Karpas-422 (cell line): Measurements from ENCODE around the gene FLT3. TPM values are rescaled to one million over a fixed set of nuclear protein-coding genes. Genes with fewer than 3 reads are reported as not detected.

ENCODE experiments used
- DNase-seq: peaks from one replicate; pipeline ENCODE4 v3.0.0-alpha.2; 2015
- H2AFZ ChIP-seq: fragments of 200-600 bp; sonication (generic); 2 replicates; pipeline ENCODE4 v1.6.1; 2014; ENCODE audit warnings: antibody characterized with exemption, low read length, mixed read lengths
- H3K27ac ChIP-seq: fragments of 200-600 bp; sonication (generic); 2 replicates; pipeline ENCODE4 v1.5.1; 2014; ENCODE audit warnings: mild to moderate bottlenecking, low read length, moderate library complexity
- H3K27me3 ChIP-seq: fragments of 200-600 bp; sonication (generic); 2 replicates; pipeline ENCODE4 v1.6.1; 2014; ENCODE audit warnings: low read length, mixed read lengths
- H3K36me3 ChIP-seq: fragments of 200-600 bp; sonication (generic); 2 replicates; pipeline ENCODE4 v1.6.1; 2014; ENCODE audit warnings: low read length, mixed read lengths; ENCODE audit not compliant: insufficient read depth
- H3K4me1 ChIP-seq: fragments of 200-600 bp; sonication (generic); 2 replicates; pipeline ENCODE4 v1.6.1; 2014; ENCODE audit warnings: mild to moderate bottlenecking, low read length, mixed read lengths
- H3K4me2 ChIP-seq: fragments of 200-600 bp; sonication (generic); 2 replicates; pipeline ENCODE4 v1.6.1; 2014; ENCODE audit warnings: low read length, low read depth, mild to moderate bottlenecking; ENCODE audit not compliant: poor library complexity, severe bottlenecking
- H3K4me3 ChIP-seq: fragments of 200-600 bp; sonication (generic); 2 replicates; pipeline ENCODE4 v1.5.1; 2014; ENCODE audit warnings: mild to moderate bottlenecking, antibody characterized with exemption, low read length, mixed read lengths
- H3K79me2 ChIP-seq: fragments of 200-600 bp; sonication (generic); 2 replicates; pipeline ENCODE4 v1.6.1; 2014; ENCODE audit warnings: mild to moderate bottlenecking, low read length, mixed read lengths
- H3K9ac ChIP-seq: fragments of 200-600 bp; sonication (generic); 2 replicates; pipeline ENCODE4 v1.6.0; 2014; ENCODE audit warnings: low read length
- H3K9me2 ChIP-seq: fragments of 200-600 bp; sonication (generic), shearing (Covaris generic); replicated peaks from 2 replicates; pipeline ENCODE4 v1.6.0; 2014; ENCODE audit warnings: mild to moderate bottlenecking, low read length, moderate library complexity; ENCODE audit not compliant: insufficient read depth
- H3K9me3 ChIP-seq: fragments of 300-700, 200-600 bp; sonication (generic); 2 replicates; pipeline ENCODE4 v1.6.1; 2014; ENCODE audit warnings: low read length, mixed read lengths
- H4K20me1 ChIP-seq: fragments of 200-600 bp; sonication (generic); 2 replicates; pipeline ENCODE4 v1.6.1; 2014; ENCODE audit warnings: mild to moderate bottlenecking, antibody characterized with exemption, low read length, low read depth; ENCODE audit not compliant: insufficient read depth
- small RNA-seq: library from RNA; depleted of rRNA; stranded (forward); fragments of <200 nt; gene quantifications from one replicate; pipeline ENCODE3, GENCODE V24; 2014
- total RNA-seq: library from RNA; depleted of rRNA; stranded (reverse); fragments of >200 nt; shearing (Covaris generic); gene quantifications from 2 replicates; pipeline ENCODE4 v1.2.3, GENCODE V29; 2014; ENCODE audit warnings: low replicate concordance; rRNA removed

The FLT3 gene
- total RNA-seq, 1 experiment from 2014 or later, result not detected

DNA sequence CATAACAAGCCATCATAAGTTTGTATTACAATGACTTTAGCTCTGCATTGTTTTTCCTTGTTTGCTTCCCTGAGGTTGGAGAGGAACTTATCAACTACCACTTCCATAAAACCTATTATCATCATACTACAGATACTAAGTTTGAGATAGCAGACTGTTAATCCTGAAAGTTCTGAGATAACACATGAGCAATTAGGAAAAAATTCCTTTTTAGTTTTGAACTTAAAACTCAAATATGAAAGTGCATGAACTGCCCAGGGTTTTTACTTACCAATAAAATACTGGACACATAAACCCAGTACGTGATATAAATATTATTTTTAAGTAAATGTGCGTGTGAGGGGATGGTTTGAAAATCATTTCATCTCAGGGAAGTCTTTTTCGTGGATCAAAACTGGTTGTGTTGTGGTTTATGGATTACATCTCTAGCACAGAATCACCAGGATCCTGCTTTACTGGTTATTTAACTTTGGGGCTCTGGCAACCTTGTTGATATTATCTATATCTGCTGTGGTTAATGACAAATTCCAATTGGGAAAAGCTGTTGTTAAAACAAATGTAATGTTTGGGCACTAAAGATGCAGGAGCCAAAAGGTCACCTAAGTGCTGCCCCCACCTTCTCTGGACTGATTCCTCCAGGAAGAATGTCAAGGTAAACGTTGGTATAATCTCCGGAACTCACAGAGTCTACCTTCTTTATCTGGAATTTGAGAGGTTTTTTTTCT is 143.6 kb downstream of the FLT3 start:
- Histone ChIP-seq H3K9me2 (no peaks in the 10 kb centered on the region), H3K4me3 (no peak overlapping the region), H3K27me3 (no peaks in the 10 kb centered on the region), H3K4me2 (no peak overlapping the region), H2AFZ (no peak overlapping the region), H3K4me1 (peaks cover 8% of the 10 kb centered on the region), H3K79me2 (no peaks in the 10 kb centered on the region), H3K36me3 (no peaks in the 10 kb centered on the region), H3K9ac (no peak overlapping the region), H4K20me1 (no peaks in the 10 kb centered on the region), H3K9me3 (no peaks in the 10 kb centered on the region), H3K27ac (no peak overlapping the region)
- DNase-seq, result no peak

GRCh38 chr13:27955014-27955591 is 145.3 kb downstream of the FLT3 start:
- Histone ChIP-seq H3K9me2 (no peaks in the 10 kb centered on the region), H3K9me3 (no peaks in the 10 kb centered on the region), H3K36me3 (no peaks in the 10 kb centered on the region), H3K9ac (no peak overlapping the region), H3K27me3 (no peaks in the 10 kb centered on the region), H3K4me2 (no peak overlapping the region), H4K20me1 (no peaks in the 10 kb centered on the region), H3K27ac (no peak overlapping the region), H3K4me3 (no peak overlapping the region), H3K79me2 (no peaks in the 10 kb centered on the region), H3K4me1 (peaks cover 8% of the 10 kb centered on the region), H2AFZ (no peak overlapping the region)
- no peak for DNase-seq

GRCh38 chr13:27954406-27954851 is 145.9 kb downstream of the FLT3 start:
- Histone ChIP-seq H2AFZ (no peak overlapping the region), H3K4me1 (peaks cover 8% of the 10 kb centered on the region), H3K27ac (no peak overlapping the region), H3K9me3 (no peaks in the 10 kb centered on the region), H3K4me2 (no peak overlapping the region), H3K9ac (no peak overlapping the region), H3K9me2 (no peaks in the 10 kb centered on the region), H3K36me3 (no peaks in the 10 kb centered on the region), H3K79me2 (no peaks in the 10 kb centered on the region), H3K27me3 (no peaks in the 10 kb centered on the region), H4K20me1 (no peaks in the 10 kb centered on the region), H3K4me3 (no peak overlapping the region)
- no peak for DNase-seq

GRCh38 chr13:27953676-27954405 is 146.5 kb downstream of the FLT3 start:
- peak; percentile 90 for DNase-seq
- H3K79me2 ChIP-seq, result no peaks in the 10 kb centered on the region
- H3K36me3 ChIP-seq, result no peaks in the 10 kb centered on the region
- H3K9me2 ChIP-seq, result no peaks in the 10 kb centered on the region
- no peaks in the 10 kb centered on the region for H4K20me1 ChIP-seq
- peak overlapping the region; percentile 72 for H3K4me2 ChIP-seq
- no peak overlapping the region for H3K27ac ChIP-seq
- H3K27me3 ChIP-seq, result no peaks in the 10 kb centered on the region
- peak overlapping the region; percentile 53; the same call in 1 of the 2 replicates for H3K9ac ChIP-seq
- peaks cover 8% of the 10 kb centered on the region for H3K4me1 ChIP-seq
- peak overlapping the region; percentile 56 for H3K4me3 ChIP-seq
- H3K9me3 ChIP-seq, result no peaks in the 10 kb centered on the region
- H2AFZ ChIP-seq, result peak overlapping the region; percentile 67

Small RNA genes within 50 kb of the gene (small RNA-seq; reads per million reads assigned to genes)
- gene RN7SL272P, result not detected

Other genes with a start within 250 kb of the FLT3 start
- gene PDX1, start 180.6 kb downstream of the FLT3 start, total RNA-seq, result not detected in 2 replicates
- not detected in 2 replicates for gene CDX2, start 131.3 kb downstream of the FLT3 start, total RNA-seq
- gene URAD, start 111.9 kb downstream of the FLT3 start, total RNA-seq, result not detected in 2 replicates
- gene PAN3, start 38.0 kb upstream of the FLT3 start, total RNA-seq, result 21.1 and 39.8 TPM in 2 replicates